Ascending aorta (tissue), 2 donors: ENCODE measurements around the gene DMD. TPM values are rescaled to one million over a fixed set of nuclear protein-coding genes. Genes with fewer than 3 reads are reported as not detected.
A peak's percentile ranks its signal among the peaks of the same experiment; 100 is the strongest.

Experiments
- DNase-seq, 2 donors: peaks; one replicate each; pipeline ENCODE4 v3.0.0-alpha.2; 2019; ENCODE audit warnings: low spot score in 2 of 2
- H3K27ac ChIP-seq, 2 donors: fragments of 200-600 bp; sonication (generic); one replicate each; pipeline ENCODE4 v1.5.1; 2016 to 2017; ENCODE audit warnings: mild to moderate bottlenecking in 1 of 2
- H3K27me3 ChIP-seq: fragments of 200-600 bp; sonication (generic); one replicate; pipeline ENCODE4 v1.5.1; 2017
- H3K36me3 ChIP-seq, 2 donors: fragments of 200-600 bp; sonication (generic); one replicate each; pipeline ENCODE4 v1.5.1; 2016
- H3K4me1 ChIP-seq, 2 donors: fragments of 200-600 bp; sonication (generic); one replicate each; pipeline ENCODE4 v1.5.1; 2016 to 2017; ENCODE audit warnings: mild to moderate bottlenecking in 1 of 2
- H3K4me3 ChIP-seq, 2 donors: fragments of 200-600 bp; sonication (generic); one replicate each; pipeline ENCODE4 v1.5.1; 2016 to 2017; ENCODE audit warnings: mild to moderate bottlenecking in 1 of 2
- H3K9me3 ChIP-seq, 2 donors: fragments of 200-600 bp; sonication (generic); one replicate each; pipeline ENCODE4 v1.5.1; 2016
- intact Hi-C: fragments of 100-400 bp; cut with DNase I; formaldehyde crosslinking; loops from one replicate; pipeline ENCODE4 v1.15.1; 2023
- total RNA-seq: library from RNA; depleted of rRNA; stranded (reverse); fragments of >200 nt; gene quantifications from one replicate; pipeline ENCODE4 v1.1.0, GENCODE V29; 2016
- TF ChIP-seq, protein P1 (sequence below), 3 experiments: fragments of 200-600 bp in 2 of 3; fragments of 450-650 bp in 1 of 3; sonication (generic) in 2 of 3; IDR thresholded peaks; one replicate each; pipeline ENCODE4 v1.5.1; 2016 to 2019; ENCODE audit warnings: antibody characterized with exemption in 3 of 3, mild to moderate bottlenecking in 1 of 3, moderate library complexity in 1 of 3

Gene DMD
- total RNA-seq, 1 donor from 2014 or later: 40.0 TPM

DNA sequence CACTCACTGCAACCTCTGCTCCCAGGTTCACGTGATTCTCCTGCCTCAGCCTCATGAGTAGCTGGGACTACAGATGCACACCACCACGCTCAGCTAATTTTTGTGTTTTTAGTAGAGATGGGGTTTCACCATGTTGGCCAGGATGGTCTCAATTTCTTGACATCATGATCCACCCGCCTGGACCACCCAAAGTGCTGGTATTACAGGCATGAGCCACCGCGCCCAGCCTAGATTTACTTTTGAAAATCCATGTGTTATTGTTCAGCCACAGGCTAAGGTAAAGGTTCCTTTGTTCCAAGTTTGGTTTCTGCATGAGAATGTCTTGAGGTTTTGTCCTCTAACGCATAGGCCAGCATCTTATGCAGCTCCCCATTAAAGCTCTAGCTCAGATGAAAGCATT is 371.6 kb downstream of the DMD start:
- TF ChIP-seq, protein P1, sequence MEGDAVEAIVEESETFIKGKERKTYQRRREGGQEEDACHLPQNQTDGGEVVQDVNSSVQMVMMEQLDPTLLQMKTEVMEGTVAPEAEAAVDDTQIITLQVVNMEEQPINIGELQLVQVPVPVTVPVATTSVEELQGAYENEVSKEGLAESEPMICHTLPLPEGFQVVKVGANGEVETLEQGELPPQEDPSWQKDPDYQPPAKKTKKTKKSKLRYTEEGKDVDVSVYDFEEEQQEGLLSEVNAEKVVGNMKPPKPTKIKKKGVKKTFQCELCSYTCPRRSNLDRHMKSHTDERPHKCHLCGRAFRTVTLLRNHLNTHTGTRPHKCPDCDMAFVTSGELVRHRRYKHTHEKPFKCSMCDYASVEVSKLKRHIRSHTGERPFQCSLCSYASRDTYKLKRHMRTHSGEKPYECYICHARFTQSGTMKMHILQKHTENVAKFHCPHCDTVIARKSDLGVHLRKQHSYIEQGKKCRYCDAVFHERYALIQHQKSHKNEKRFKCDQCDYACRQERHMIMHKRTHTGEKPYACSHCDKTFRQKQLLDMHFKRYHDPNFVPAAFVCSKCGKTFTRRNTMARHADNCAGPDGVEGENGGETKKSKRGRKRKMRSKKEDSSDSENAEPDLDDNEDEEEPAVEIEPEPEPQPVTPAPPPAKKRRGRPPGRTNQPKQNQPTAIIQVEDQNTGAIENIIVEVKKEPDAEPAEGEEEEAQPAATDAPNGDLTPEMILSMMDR (IDR thresholded peaks at IDR 0.05): no peak
- Histone ChIP-seq H3K4me3 (no peak overlapping the region), H3K9me3 (no peaks in the 10 kb centered on the region), H3K4me1 (no peaks in the 10 kb centered on the region), H3K27ac (no peak overlapping the region), H3K27me3 (no peaks in the 10 kb centered on the region), H3K36me3 (no peaks in the 10 kb centered on the region)
- no peak for DNase-seq
- intact Hi-C loops: no loop called here

DNA sequence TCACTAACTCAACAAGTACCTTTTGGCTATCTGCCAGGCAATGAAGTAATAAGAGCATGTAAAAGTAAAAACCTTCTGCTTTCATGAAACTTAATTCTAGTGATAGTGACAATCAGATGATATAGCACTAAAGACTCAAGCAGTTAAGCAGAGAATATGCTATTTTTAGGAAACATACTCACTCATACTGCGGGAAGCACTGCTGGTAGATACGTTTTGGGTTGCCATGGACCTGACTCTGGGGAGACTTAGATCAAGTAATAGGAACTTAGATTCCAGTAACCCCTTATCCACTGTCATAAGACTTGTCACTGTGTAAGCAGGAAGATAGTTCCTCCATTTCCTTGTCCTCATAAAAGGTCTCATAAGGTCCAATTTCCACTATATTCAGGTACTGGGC is 386.3 kb downstream of the DMD start:
- no peak overlapping the region for H3K27ac ChIP-seq
- H3K4me3 ChIP-seq: no peak overlapping the region
- H3K27me3 ChIP-seq: no peaks in the 10 kb centered on the region
- TF ChIP-seq, protein P1 (IDR thresholded peaks at IDR 0.05): no peak
- H3K9me3 ChIP-seq: no peaks in the 10 kb centered on the region
- intact Hi-C loops: no loop called here
- no peaks in the 10 kb centered on the region for H3K4me1 ChIP-seq
- DNase-seq: no peak
- no peaks in the 10 kb centered on the region for H3K36me3 ChIP-seq

GRCh38 chrX:32804034-32804433 is 407.3 kb downstream of the DMD start:
- Histone ChIP-seq H3K36me3 (peaks cover 0 to 21% of the 10 kb centered on the region in 2 donors), H3K27me3 (no peaks in the 10 kb centered on the region), H3K4me3 (no peak overlapping the region), H3K27ac (no peak overlapping the region), H3K4me1 (no peaks in the 10 kb centered on the region), H3K9me3 (no peaks in the 10 kb centered on the region)
- intact Hi-C loops: no loop called here
- TF ChIP-seq, protein P1 (IDR thresholded peaks at IDR 0.05): no peak
- no peak for DNase-seq

DNA sequence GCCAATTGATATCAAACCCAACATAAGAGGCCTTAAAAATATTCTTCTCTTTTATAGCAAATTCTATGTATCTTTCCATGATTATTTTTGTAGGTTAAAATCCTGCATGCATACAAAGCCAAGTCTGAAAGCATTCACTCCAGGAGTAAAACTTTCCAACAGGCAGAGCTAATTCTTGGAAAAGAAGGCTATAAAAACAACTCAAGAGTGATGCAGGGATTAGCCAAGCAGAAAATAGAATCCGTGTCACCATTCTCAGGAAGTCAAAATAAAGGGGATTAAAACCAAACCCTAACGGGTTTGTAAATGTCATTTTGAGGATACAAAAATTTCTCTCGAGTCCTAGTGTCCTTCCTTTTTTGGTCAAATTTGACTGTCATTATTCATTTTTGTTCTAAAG is 412.4 kb downstream of the DMD start:
- no peak for DNase-seq
- peak overlapping the region; percentile 23 to 66 for H3K27ac ChIP-seq
- H3K9me3 ChIP-seq: no peaks in the 10 kb centered on the region
- H3K36me3 ChIP-seq: peaks cover 0 to under 1% of the 10 kb centered on the region in 2 donors
- no peaks in the 10 kb centered on the region for H3K27me3 ChIP-seq
- TF ChIP-seq, protein P1 (IDR thresholded peaks at IDR 0.05): no peak
- H3K4me3 ChIP-seq: no peak overlapping the region
- intact Hi-C loops: no loop called here
- H3K4me1 ChIP-seq: no peaks in the 10 kb centered on the region

- intact Hi-C loops: no loop called here
- Histone ChIP-seq H3K9me3 (no peaks in the 10 kb centered on the region), H3K27me3 (no peaks in the 10 kb centered on the region), H3K36me3 (no peaks in the 10 kb centered on the region), H3K4me1 (no peaks in the 10 kb centered on the region), H3K4me3 (no peak overlapping the region), H3K27ac (no peak overlapping the region)
- TF ChIP-seq, protein P1 (IDR thresholded peaks at IDR 0.05): no peak
- no peak for DNase-seq
Measured at GRCh38 chrX:32788936-32789335, 422.4 kb downstream of the DMD start.

DNA sequence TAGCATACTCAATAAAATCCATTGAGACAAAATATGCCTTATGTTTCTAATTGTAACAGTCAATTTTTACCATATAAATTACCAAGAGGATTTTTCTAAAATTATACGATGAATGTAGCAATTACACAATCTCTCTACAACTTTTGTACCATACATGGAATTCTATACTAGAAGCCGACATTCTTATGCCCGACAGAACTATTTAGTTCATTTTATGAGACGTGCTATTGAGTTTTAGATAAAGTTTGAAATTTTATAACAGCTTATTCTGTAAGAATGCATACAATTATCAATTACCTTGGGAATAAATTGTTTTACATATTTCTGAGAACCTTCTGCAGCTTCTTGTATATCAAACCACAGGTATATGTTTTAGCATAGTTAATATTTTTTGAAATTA is 431.2 kb downstream of the DMD start:
- TF ChIP-seq, protein P1 (IDR thresholded peaks at IDR 0.05): no peak
- H3K36me3 ChIP-seq: no peaks in the 10 kb centered on the region
- no peak for DNase-seq
- no peaks in the 10 kb centered on the region for H3K27me3 ChIP-seq
- no peak overlapping the region for H3K4me3 ChIP-seq
- no peaks in the 10 kb centered on the region for H3K9me3 ChIP-seq
- H3K27ac ChIP-seq: no peak overlapping the region
- intact Hi-C loops: no loop called here
- H3K4me1 ChIP-seq: no peaks in the 10 kb centered on the region
